Astrocyte (in vitro differentiated cells and primary cell): ENCODE data around the gene TIGD7.
"Not testable (repeated sequence)": the region's sequence is repeated elsewhere in the genome, so short reads cannot be mapped to it uniquely, and the experiment has no call there.

ENCODE experiments used
- CTCF ChIP-seq: IDR thresholded peaks from 2 replicates; pipeline ENCODE4 v1.5.1; 2011; ENCODE audit warnings: low read depth, mild to moderate bottlenecking, inconsistent platforms, low read length, moderate library complexity; ENCODE audit not compliant: insufficient read depth
- EZH2 ChIP-seq: IDR thresholded peaks from 2 replicates; pipeline ENCODE4 v1.6.1; 2012; ENCODE audit warnings: mild to moderate bottlenecking, low read length, inconsistent platforms; ENCODE audit not compliant: insufficient read depth

DNA sequence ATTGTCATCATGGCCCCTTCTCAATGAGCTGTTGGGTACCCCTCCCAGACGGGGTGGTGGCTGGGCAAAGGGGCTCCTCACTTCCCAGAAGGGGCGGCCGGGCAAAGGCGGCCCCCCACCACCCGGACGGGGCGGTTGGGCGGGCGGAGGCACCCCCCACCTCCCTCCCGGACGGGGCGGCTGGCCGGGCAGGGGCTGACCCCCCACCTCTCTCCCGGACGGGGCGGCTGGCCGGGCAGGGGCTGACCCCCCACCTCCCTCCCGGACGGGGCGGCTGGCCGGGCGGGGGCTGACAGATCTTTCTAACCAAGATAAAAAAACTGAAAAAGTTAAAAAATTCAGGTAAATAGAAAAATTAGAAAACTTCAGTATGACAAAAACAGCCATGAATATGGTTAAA, 33.9 kb downstream of the TIGD7 start:
- not testable (repeated sequence) for TF ChIP-seq CTCF, EZH2
